ENCODE data around the gene CASQ1.

- TF ChIP-seq POLR2A (IDR thresholded peaks at IDR 0.05) (no peak), CTCF (IDR thresholded peaks at IDR 0.05) (no peak)
These were observed 42.3 kb upstream of the CASQ1 start for GRCh38 chr1:160148121-160148520.

Measured in body of pancreas (tissue), 4 donors.